ENCODE data around the gene TBCD.

- TF ChIP-seq, protein P1, sequence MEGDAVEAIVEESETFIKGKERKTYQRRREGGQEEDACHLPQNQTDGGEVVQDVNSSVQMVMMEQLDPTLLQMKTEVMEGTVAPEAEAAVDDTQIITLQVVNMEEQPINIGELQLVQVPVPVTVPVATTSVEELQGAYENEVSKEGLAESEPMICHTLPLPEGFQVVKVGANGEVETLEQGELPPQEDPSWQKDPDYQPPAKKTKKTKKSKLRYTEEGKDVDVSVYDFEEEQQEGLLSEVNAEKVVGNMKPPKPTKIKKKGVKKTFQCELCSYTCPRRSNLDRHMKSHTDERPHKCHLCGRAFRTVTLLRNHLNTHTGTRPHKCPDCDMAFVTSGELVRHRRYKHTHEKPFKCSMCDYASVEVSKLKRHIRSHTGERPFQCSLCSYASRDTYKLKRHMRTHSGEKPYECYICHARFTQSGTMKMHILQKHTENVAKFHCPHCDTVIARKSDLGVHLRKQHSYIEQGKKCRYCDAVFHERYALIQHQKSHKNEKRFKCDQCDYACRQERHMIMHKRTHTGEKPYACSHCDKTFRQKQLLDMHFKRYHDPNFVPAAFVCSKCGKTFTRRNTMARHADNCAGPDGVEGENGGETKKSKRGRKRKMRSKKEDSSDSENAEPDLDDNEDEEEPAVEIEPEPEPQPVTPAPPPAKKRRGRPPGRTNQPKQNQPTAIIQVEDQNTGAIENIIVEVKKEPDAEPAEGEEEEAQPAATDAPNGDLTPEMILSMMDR (IDR thresholded peaks at IDR 0.05; ENCODE audit: insufficient read depth, low read length, poor library complexity, severe bottlenecking) = no peak
- TF ChIP-seq EZH2phosphoT487 (conservative IDR thresholded peaks at IDR 0.05; ENCODE audit: low read length) = no peak
Observed at GRCh38 chr17:82978765-82979349, 227.0 kb downstream of the TBCD start.
